T-helper 9 cell (primary cell): ENCODE data around the gene NCOA1.
"Not testable (repeated sequence)": the region's sequence is repeated elsewhere in the genome, so short reads cannot be mapped to it uniquely, and the experiment has no call there.

Experiments
- DNase-seq: peaks from one replicate; pipeline ENCODE4 v3.0.0-alpha.2; 2020

NCOA1 gene

GRCh38 chr2:24541621-24542020 is 50.6 kb downstream of the NCOA1 start:
- DNase-seq: no peak

DNA sequence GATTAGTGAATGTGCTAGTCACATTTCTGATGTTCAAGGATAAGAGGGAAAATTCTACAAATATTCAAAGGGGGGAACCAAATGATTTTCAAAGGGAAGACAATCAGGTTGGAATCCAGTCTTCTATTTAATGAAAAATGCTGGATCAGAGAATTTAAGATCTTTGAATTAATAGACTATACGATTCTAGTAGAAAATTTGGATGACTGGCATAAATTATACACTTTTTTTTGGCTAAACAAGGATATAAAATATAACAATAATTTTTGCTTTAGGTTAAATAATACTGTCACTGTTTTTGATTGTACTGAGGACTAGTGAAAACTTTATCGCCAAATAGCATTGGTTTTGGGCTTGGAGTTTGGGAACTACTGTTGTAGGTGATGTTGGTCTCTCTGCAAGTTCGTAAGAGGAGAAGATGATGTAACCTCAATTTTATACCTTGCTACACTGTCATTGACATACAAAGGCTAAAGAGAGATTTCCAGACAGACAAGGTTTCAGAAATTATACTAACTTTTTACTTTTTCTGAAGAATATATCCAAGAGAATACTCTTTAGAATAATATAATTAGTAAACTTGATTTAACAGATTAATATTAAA is 51.3 kb downstream of the NCOA1 start:
- DNase-seq: no peak

DNA sequence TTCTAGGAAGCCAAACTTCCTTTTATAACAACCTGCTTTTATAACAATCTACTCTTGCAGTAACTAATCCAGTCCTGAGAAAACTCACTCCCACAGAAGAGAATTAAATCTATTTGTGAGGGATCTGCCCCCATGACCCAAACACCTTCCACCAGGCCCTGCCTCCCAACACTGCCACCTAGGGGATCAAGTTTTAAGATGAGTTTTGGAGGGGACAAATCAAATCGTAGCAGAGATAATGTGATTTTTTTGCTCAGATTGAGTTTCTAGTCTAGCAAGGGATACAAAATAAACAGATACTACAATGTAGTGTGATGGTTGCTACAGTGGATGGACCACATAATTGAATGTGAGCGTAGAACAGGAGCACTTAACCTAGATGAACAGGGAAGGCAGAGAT is 52.2 kb downstream of the NCOA1 start:
- no peak for DNase-seq

DNA sequence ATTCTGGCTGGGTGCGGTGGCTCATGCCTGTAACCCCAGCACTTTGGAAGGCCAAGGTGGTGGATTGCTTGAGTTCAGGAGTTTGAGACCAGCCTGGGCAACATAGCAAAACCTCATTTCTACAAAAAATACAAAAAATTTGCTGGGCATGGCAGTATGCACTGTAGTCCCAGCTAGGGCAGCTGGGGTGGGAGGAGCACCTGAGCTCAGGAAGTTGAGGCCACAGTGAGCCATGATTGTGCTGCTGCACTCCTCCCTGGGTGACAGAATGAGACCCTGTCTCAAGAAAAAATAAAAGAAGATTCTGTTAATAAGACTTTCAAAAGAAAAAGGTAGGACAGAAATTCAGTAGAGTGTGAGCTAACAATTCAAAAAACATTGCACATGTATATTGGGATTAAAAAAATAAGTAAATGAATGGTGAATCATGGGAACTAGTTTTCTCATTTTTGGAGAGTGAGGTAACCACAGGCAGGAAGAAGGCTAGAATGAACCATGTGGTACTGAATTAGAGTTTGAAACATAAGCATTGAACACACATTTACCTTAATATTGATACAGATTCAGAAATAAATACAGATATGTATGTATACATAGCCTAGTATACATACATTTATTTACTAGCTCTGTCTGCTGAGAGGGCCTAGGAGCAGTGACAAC is 53.5 kb downstream of the NCOA1 start:
- no peak for DNase-seq

DNA sequence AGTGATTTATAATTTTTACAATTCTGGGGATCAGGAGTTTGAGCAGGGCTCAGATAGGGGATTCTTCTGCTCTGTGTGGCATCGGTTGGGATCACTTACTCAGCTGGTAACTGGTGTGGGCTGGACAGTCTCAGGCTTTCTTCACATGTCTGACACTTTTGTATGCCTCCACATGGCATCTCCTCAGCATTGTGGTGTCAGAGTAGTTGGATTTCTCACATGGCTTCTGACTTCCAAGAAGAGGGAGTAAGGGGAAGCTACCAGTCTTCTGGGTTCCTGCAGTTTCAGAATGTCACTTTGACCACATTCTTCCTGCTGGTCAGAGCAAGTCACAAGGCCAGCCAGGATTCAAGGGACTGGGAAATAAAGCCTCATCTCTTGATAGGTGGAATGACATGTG is 55.6 kb downstream of the NCOA1 start:
- DNase-seq: no peak

- no peak for DNase-seq
Observed at GRCh38 chr2:24548058-24548457, 57.0 kb downstream of the NCOA1 start.

DNA sequence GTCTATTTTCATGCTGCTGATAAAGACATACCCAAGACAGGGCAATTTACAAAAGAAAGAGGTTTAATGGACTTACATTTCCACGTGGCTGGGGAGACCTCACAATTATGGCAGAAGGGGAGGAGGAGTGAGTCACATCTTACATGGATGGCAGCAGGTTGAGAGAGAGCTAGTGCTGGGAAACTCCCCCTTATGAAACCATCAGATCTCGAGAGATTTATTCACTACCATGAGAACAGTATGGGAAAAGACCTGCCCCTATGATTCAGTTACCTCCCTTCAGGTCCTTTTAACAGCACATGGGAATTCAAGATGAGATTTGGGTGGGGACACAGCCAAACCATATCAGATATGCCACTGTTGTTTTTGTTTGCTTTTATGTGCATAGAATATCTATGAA is 59.2 kb downstream of the NCOA1 start:
- DNase-seq: not testable (repeated sequence)

- no peak for DNase-seq
Observed at GRCh38 chr2:24551016-24551415, 60.0 kb downstream of the NCOA1 start.

DNA sequence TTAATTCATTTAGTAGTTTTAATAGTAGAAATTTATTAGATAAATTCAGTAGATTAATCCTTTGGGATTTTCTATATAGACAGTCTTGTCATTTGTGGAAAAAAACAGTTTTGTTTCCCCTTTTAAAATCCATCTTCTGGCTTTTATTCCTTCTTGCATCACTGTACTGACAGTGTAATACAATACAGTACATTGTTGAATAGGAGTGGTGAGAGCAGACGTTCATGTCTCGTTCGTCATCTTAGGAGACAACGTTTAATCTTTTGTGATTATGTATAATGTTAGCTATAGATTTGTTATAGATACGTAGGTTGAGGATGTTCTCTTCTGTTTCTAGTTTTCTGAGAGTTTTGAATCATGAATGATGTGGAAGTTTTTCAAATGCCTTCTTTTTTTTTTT is 61.8 kb downstream of the NCOA1 start:
- no peak for DNase-seq

GRCh38 chr2:24558781-24559472 is 67.9 kb downstream of the NCOA1 start:
- no peak for DNase-seq

GRCh38 chr2:24559473-24560113 is 68.5 kb downstream of the NCOA1 start:
- no peak for DNase-seq

DNA sequence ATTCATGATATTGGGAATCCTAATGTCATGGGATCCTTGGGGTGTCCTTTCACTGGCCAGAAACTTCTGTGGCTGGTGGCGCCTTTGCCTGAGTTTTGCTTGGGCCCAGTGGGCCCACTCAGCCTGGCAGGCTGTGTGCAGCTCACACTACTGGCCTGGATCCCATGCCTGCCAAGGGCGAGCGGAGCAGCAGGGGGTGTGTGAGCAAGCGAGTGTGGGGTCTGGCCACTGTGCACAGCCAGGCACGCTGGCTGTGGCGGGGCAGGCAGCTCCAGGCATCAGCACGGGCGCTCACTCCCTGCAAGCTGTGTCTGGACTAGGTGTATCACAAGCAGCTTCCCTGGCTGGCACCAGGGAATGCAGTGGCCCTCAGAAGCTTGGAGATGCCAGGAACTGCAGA is 74.5 kb downstream of the NCOA1 start:
- no peak for DNase-seq

GRCh38 chr2:24566209-24566608 is 75.2 kb downstream of the NCOA1 start:
- no peak for DNase-seq

DNA sequence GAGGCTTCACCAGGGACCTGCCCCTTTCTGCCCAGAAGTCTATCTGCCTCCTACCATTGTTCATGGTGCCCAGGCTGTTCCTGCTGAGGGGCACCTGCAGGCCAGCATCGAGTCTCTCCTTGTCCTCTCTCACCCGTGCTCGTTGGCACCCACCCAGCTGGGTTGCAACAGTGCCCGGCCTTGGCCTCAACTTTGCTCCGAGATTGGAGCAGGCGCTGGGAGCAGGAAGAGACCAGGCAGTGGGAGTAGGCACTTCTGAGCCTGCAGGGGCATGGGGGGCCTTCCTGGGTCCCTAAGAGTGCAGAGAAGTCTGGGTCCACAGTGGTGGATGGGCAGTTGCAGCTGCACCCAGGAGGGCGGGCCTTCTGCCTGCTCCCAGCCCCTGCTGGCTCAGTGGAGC is 75.6 kb downstream of the NCOA1 start:
- DNase-seq: no peak

GRCh38 chr2:24568551-24568950 is 77.5 kb downstream of the NCOA1 start:
- DNase-seq: no peak

DNA sequence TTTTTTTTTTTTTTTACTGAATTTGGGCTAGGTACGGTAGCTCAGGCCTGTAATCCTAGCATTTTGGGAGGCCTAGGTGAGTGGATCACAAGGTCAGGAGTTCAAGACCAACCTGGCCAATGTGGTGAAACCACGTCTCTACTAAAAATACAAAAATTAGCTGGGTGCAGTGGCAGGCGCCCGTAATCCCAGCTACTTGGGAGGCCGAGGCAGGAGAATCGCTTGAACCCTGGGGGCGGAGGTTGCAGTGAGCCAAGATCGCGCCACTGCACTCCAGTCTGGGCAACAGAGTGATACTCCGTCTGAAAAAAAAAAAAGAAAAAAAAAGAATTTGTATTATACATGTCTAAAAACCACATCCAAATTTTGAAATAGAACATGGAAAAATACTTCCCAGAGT is 78.5 kb downstream of the NCOA1 start:
- not testable (repeated sequence) for DNase-seq

DNA sequence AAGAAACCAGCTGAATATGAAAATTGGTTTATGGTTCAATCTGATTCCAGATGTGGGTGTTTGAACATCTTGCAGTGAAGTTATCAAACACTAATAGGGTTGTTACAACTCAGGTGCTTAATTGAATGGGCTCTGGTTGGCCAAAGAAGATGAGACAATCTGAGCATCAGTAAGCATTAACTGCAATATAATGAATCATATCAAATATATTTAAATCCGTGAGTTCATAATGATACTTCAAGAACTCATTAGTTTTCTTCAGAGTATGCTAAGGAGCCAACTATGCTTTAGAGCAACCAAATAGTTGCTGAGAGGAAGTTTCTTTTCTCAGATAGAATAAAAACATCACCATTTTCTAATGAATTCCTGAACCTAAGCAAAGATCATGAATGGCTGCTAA is 79.2 kb downstream of the NCOA1 start:
- no peak for DNase-seq

DNA sequence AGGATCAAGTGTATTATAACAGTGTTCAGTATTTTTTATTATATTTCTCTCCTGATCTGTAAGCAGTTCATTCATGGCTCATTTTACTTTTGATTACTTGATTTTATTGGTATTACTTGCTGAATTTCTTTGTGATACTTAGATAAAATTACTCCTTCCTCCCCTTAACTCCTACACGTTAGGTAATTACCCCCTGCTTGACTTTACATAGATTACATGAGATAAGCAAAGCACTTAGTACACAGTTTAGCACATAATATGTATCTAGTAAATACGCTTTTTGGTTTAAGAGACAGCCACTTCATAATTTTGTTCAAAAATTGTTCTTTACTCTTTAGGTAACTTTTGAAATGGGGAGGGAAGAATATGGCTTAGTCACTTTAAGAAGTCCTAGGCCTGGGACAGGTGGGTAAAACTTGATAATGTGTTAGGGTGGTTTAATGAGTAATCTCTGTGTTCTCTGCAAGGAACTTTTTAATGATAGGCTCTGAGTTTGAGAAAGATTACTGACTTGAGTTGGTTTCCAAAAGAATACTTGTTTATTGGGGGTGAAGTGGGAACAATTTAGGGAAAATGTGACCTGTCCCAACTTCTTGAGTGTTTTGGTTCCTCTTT is 80.9 kb downstream of the NCOA1 start:
- DNase-seq: no peak

DNA sequence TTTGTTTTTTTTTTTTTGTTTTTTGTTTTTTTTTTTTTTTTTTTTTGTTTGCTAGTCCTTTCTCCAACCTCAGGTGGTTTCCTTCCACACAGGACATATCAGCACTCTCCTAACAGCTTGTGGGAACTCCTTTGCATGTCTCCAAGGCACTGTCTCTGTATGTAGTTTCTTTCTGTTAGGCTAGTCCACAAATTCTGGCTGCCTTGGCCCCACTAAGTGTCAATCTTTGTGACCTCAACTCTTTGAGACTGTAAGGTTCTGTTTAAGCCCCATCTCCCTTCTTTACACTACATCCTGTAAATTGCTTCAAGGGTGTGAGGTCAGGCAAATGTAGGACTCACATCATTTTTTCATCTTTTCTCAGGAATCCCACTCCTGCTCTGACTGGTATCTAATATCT is 85.1 kb downstream of the NCOA1 start:
- DNase-seq: no peak

- no peak for DNase-seq
Observed at GRCh38 chr2:24576617-24577016, 85.6 kb downstream of the NCOA1 start.

- no peak for DNase-seq
Observed at GRCh38 chr2:24577481-24577880, 86.4 kb downstream of the NCOA1 start.

GRCh38 chr2:24579053-24579803 is 88.2 kb downstream of the NCOA1 start:
- no peak for DNase-seq

DNA sequence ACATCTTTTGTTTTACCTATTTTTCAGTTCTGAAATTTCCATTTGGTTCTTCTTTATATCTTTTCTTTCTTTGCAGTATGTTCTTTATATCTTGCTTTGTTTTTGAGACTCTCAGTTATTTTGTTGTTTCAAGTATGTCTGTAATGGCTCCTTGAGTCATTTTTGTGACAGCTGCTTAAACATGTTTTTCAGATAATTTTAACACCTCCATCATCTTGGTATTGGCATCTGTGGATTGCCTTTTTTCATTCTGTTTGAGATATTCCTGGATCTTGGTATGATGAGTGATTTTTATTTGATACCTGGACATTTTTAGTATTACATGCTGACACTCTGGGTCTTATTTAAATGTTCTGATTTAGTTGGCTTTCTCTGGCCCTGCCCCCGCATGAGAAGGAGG is 89.5 kb downstream of the NCOA1 start:
- DNase-seq: no peak
